GM19193 (cell line): ENCODE results near the gene DEPDC1.

Experiments
- POLR2A ChIP-seq: IDR thresholded peaks from 4 replicates; pipeline ENCODE4 v1.6.1; 2011; ENCODE audit not compliant: insufficient read depth, insufficient read length; ENCODE audit errors: extremely low read depth

DEPDC1 gene

DNA sequence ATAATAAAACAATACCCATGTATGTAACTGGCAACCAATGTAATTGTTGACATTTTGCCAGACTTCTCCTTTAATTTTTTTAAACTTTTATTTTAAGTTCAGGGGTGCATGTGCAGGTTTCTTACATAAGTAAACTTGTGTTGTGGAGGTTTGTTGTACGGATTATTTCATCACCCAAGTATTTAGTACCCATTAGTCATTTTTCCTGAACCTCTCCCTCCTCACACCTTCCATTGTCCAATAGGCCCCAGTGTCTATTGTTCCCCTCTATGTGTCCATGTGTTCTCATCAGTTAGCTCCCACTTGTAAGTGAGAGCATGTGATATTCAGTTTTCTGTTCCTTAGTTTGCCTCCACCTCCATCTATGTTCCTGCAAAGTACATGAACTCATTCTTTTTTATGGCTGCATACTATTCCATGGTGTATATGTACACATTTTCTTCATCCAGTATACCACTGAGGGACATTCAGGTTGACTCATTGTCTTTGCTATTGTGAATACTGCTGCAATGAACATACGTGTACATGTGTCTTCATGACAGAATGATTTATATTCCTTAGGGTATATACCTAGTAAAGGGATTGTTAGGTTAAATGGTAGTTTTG lies 6.7 kb downstream of the DEPDC1 start:
- no peak for TF ChIP-seq POLR2A

- TF ChIP-seq POLR2A = no peak
Measured at GRCh38 chr1:68485431-68486022, 11.4 kb downstream of the DEPDC1 start.

DNA sequence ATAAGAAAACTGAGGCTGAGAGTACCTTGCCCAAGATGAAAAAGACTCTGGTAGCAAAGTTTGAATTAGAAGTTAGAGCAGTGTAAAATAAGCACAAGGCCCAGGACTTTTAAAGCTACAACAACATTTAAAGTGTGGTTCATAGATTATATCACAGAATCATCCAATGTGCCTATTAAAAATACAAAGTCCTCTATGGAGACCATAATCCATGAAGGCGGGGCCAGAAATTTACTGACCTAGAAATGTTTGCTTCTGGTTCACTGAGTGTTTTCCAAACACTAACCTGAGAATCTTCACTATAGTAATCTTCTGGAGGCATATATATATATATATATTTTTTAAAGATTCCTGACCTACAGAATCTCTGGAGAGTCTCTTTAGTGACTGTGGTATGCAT lies 12.3 kb downstream of the DEPDC1 start:
- TF ChIP-seq POLR2A = no peak

DNA sequence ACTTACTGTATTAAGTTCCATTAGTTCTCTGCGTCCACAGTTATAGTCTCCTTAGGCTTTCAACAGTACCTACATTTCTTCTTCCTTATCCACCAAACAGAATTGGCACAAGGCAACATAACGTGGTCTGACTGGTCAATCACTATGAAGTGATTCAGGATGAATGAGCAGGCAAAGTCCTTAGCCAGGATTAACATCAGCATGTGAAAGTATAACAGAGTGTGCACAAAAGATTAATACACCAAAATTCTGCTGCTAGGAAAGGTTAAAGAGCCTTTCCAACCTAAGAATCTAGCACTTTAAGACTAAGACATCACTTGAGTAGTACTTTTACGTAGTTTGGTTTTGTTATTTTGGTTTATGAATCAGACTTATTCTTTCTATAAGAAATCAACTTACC lies 15.8 kb downstream of the DEPDC1 start:
- TF ChIP-seq POLR2A = no peak

DNA sequence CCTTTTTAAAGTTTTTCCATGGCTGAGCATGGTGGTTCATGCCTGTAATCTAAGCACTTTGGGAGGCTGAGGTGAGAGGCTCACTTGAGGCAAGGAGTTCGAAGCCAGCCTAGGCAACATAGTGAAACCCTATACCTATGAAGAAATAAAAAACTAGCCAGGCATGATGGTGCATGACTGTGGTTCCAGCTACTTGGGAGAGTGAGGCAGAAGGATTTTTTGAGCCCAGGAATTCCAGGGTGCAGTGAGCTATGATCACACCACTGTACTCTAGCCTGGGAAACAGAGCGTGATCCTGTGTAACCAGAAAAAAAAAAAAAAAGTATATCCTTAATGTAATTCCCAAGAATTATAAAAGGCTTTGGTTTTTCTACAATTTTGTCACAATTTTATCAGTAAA lies 17.4 kb downstream of the DEPDC1 start:
- TF ChIP-seq POLR2A = no peak

DNA sequence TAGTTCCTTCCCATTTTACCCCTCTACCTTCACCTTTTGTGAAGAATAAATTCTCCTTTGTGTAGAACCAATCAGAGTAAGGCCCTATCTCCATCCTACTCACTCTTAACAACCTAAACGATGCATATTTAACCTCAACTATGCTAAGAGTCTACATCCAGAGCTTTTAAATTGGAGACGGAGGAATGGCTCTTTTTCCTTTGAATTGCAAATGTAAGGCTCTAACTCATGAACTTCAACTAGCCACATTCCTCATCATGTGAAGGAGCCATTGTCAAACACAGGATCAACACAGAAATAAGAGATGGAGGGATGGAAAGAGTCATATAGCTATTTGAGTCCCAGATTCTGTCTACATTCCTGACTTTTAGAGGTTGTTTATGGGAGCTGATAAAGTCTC lies 18.2 kb downstream of the DEPDC1 start:
- TF ChIP-seq POLR2A = no peak

GRCh38 chr1:68473060-68473459 lies 23.8 kb downstream of the DEPDC1 start:
- TF ChIP-seq POLR2A = no peak

DNA sequence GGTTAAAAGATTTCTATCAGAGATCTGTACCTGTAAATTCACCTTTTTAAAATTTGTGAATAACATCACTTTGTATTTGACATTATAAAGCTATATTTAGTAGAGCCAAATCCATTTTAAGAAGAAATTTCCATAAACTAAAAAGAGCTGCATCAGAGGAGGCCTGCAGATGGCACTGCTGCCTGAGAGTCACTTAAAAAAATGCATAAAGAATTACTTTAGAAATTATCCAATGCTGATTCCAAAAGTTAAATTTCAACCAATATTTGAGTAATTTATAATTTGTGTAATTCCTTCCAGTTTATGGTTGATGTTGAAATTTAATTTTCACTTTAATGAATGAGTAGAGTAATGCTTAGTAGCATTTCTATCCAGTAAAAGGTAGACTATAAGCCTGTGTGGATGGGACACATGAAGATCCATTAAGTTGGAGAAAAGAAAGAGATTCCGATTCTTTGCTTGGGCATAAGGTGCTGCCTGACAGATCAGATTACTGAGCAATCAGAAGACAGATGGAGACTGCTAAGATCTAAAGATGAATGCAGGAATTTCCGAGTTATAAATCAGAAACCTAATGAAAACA lies 26.4 kb downstream of the DEPDC1 start:
- no peak for TF ChIP-seq POLR2A

DNA sequence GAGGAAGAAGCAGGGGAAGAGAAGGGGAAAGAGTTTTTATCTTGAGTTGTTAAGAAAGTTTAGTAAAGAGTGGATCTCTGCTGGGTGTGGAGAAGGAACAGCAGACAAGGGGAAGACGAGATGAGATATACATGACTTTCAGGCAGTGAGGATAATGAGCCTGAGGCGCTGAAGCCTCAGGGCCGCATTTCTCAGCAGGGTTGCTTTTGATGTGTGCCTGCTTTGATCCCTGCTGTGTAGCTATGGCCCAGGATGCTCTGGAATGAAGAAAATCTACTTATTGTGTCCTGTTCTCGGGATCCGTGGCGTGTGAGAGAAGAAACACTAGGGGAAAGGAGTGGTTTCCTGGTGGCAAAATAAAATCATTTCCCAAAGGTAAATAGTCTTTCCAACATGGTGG lies 32.0 kb downstream of the DEPDC1 start:
- no peak for TF ChIP-seq POLR2A

GRCh38 chr1:68460935-68461334 lies 35.9 kb downstream of the DEPDC1 start:
- no peak for TF ChIP-seq POLR2A

DNA sequence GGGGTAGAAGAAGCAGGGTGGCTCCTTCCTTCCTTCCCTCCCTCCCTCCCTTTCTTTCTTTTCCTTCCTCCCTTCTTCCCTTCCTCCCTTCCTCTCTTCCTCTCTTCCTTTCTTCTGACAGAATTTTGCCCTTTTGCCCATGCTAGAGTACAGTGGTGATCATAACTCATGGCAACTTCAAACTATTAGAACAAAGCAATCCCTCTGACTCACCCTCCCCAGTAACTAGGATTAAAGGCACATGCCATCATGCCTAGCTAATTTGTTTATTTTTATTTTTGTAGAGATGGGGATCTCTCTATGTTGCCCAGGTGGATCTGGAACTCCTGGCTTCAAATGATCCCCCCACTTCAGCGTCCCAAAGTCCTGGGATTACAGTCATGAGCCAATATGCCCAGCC lies 37.1 kb downstream of the DEPDC1 start:
- no peak for TF ChIP-seq POLR2A

- TF ChIP-seq POLR2A = no peak
Measured at GRCh38 chr1:68459091-68459490, 37.8 kb downstream of the DEPDC1 start.

- TF ChIP-seq POLR2A = no peak
Measured at GRCh38 chr1:68456202-68456601, 40.7 kb downstream of the DEPDC1 start.

DNA sequence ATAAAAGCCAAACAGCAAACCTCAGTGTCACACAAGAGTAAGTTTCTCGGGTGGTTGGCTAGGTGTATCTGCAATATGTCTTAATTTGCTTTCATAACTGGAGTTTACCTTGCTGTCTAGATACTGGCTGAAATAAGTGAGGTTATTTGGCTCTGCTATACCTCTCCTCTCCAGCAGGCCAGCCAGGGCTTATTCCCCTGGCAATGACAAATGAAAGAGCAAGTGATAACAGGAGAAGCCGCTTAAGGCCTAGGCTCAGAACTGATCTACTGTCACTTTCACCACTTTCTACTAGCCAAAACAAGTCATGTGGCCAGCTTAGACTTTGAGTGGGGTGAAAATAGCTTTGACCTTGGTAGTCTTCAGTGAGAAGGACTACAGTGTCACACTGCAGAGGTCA lies 42.3 kb downstream of the DEPDC1 start:
- TF ChIP-seq POLR2A = no peak

DNA sequence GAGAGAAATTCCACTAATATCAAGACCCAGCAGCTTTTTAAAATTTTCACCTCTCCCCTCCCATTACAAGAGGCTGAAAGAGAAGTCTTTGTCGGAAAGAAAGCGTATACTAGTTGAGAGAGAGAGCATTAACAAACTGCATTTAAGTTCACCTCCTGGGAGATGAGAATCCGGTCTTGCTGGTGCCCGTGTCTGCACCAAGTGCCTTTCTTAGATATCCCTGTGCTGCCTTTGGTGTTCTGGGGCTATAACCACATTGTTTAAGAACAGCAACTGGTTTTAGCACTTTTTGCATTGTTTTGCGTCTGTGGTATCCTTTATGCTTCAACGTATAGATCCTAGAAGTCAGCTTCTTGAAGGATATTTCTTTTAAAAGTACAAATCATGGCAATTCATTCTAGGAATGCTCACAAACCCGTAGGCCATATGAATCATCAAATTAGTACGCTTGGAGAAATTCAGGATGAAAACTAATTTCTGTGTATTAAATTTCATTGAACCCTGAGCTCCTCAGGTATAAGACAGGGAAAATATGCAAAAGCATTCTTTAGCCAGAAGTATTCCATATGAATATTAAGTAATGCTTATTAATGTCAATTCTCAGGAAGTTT lies 43.7 kb downstream of the DEPDC1 start:
- TF ChIP-seq POLR2A = no peak

GRCh38 chr1:68449901-68450300 lies 47.0 kb downstream of the DEPDC1 start, which contains the start of gene RPE65:
Gene RPE65, minus strand, starts transcription at chr1:68449954. Its CDS starts 49 bp downstream, at chr1:68449905.
- TF ChIP-seq POLR2A = no peak
